Breast epithelium (tissue), 4 donors: ENCODE measurements around the gene HMGXB3. TPM values are rescaled to one million over a fixed set of nuclear protein-coding genes. Genes with fewer than 3 reads are reported as not detected.

Experiments
- DNase-seq, 2 donors: peaks; one replicate each; pipeline ENCODE4 v3.0.0-alpha.2; 2019; ENCODE audit warnings: low spot score in 2 of 2
- H3K27ac ChIP-seq, 2 donors: fragments of 200-600 bp; sonication (generic) in 1 of 2; one replicate each; pipeline ENCODE4 v1.5.1; 2016 to 2019; ENCODE audit warnings: mild to moderate bottlenecking in 1 of 2
- H3K27me3 ChIP-seq, 2 donors: fragments of 200-600 bp; sonication (generic) in 1 of 2; one replicate each; pipeline versions ENCODE4 v1.5.1 to v1.6.0; 2017 to 2019; ENCODE audit warnings: control low read depth in 1 of 2, mild to moderate bottlenecking in 1 of 2
- H3K36me3 ChIP-seq: fragments of 200-600 bp; one replicate; pipeline ENCODE4 v1.5.1; 2019
- H3K4me1 ChIP-seq, 2 donors: fragments of 200-600 bp; sonication (generic); one replicate each; pipeline ENCODE4 v1.5.1; 2016 to 2019; ENCODE audit warnings: control low read depth in 1 of 2
- H3K4me3 ChIP-seq, 3 donors: fragments of 200-600 bp; sonication (generic); 1 replicate in 2 of 3; 2 replicates in 1 of 3; pipeline ENCODE4 v1.5.1; 2016 to 2019; ENCODE audit warnings: mild to moderate bottlenecking in 3 of 3, moderate library complexity in 2 of 3
- H3K9me3 ChIP-seq, 2 donors: fragments of 200-600 bp; sonication (generic) in 1 of 2; one replicate each; pipeline ENCODE4 v1.5.1; 2016 to 2019; ENCODE audit warnings: control low read depth in 1 of 2
- CTCF ChIP-seq, 3 donors: fragments of 450-650 bp; IDR thresholded peaks; one replicate each; pipeline ENCODE4 v1.5.1; 2016 to 2017; ENCODE audit warnings: antibody characterized with exemption in 3 of 3, mild to moderate bottlenecking in 3 of 3, moderate library complexity in 3 of 3
- POLR2A ChIP-seq: fragments of 450-650 bp; IDR thresholded peaks from one replicate; pipeline ENCODE4 v1.6.1; 2016; ENCODE audit warnings: antibody characterized with exemption, mild to moderate bottlenecking, moderate library complexity
- POLR2AphosphoS5 ChIP-seq, 3 donors: sonication (generic); formaldehyde crosslinking; IDR thresholded peaks; one replicate each; pipeline ENCODE4 v1.6.1; 2017; ENCODE audit warnings: antibody characterized with exemption in 3 of 3
- intact Hi-C: fragments of 100-400 bp; cut with DNase I; formaldehyde crosslinking; loops from one replicate; pipeline ENCODE4 v1.15.1; 2023; ENCODE audit warnings: low total_unique reads
- total RNA-seq, 3 donors: library from RNA; depleted of rRNA; stranded (reverse); fragments of >200 nt; gene quantifications; one replicate each; pipeline ENCODE4 v1.1.0, GENCODE V29; 2016

The HMGXB3 gene
- total RNA-seq, 3 donors from 2014 or later: 35.2 to 80.9 (median 57.7) TPM

GRCh38 chr5:150033334-150033733 lies 32.8 kb downstream of the HMGXB3 start:
- Histone ChIP-seq H3K27ac (no peak overlapping the region), H3K4me1 (no peaks in the 10 kb centered on the region), H3K9me3 (no peaks in the 10 kb centered on the region), H3K36me3 (peaks cover 16% of the 10 kb centered on the region), H3K27me3 (no peaks in the 10 kb centered on the region), H3K4me3 (no peak overlapping the region)
- TF ChIP-seq POLR2A: no peak
- TF ChIP-seq CTCF (IDR thresholded peaks at IDR 0.05): no peak
- TF ChIP-seq POLR2AphosphoS5 (IDR thresholded peaks at IDR 0.05): no peak
- intact Hi-C loops: no loop called here
- DNase-seq: no peak

GRCh38 chr5:150034662-150035061 lies 34.1 kb downstream of the HMGXB3 start:
- peaks cover 16% of the 10 kb centered on the region for H3K36me3 ChIP-seq
- H3K9me3 ChIP-seq: no peaks in the 10 kb centered on the region
- no peak overlapping the region for H3K27ac ChIP-seq
- no peaks in the 10 kb centered on the region for H3K27me3 ChIP-seq
- no peak overlapping the region for H3K4me3 ChIP-seq
- H3K4me1 ChIP-seq: no peaks in the 10 kb centered on the region
- no peak for DNase-seq
- intact Hi-C loops: no loop called here
- no peak for TF ChIP-seq POLR2A
- TF ChIP-seq CTCF (IDR thresholded peaks at IDR 0.05): no peak
- no peak for TF ChIP-seq POLR2AphosphoS5 (IDR thresholded peaks at IDR 0.05)

GRCh38 chr5:150035139-150035895 lies 34.8 kb downstream of the HMGXB3 start:
- H3K27ac ChIP-seq: peak overlapping the region in 1 of 2 donors; percentile 2
- no peak for TF ChIP-seq CTCF (IDR thresholded peaks at IDR 0.05)
- peaks cover 16% of the 10 kb centered on the region for H3K36me3 ChIP-seq
- no peaks in the 10 kb centered on the region for H3K9me3 ChIP-seq
- H3K4me1 ChIP-seq: no peaks in the 10 kb centered on the region
- no peak for DNase-seq
- no peaks in the 10 kb centered on the region for H3K27me3 ChIP-seq
- intact Hi-C loops: no loop called here
- no peak overlapping the region for H3K4me3 ChIP-seq

GRCh38 chr5:150036513-150036912 lies 36.0 kb downstream of the HMGXB3 start:
- no peak for TF ChIP-seq POLR2A
- TF ChIP-seq POLR2AphosphoS5 (IDR thresholded peaks at IDR 0.05): no peak
- TF ChIP-seq CTCF (IDR thresholded peaks at IDR 0.05): no peak
- Histone ChIP-seq H3K27me3 (no peaks in the 10 kb centered on the region), H3K36me3 (peaks cover 16% of the 10 kb centered on the region), H3K9me3 (no peaks in the 10 kb centered on the region), H3K27ac (peak overlapping the region in 1 of 2 donors; percentile 31), H3K4me1 (no peaks in the 10 kb centered on the region), H3K4me3 (no peak overlapping the region)
- intact Hi-C loops: no loop called here
- no peak for DNase-seq

- no peaks in the 10 kb centered on the region for H3K27me3 ChIP-seq
- intact Hi-C loops: no loop called here
- DNase-seq: no peak
- no peaks in the 10 kb centered on the region for H3K9me3 ChIP-seq
- TF ChIP-seq CTCF (IDR thresholded peaks at IDR 0.05): no peak
- TF ChIP-seq POLR2A: no peak
- no peak for TF ChIP-seq POLR2AphosphoS5 (IDR thresholded peaks at IDR 0.05)
- no peak overlapping the region for H3K4me3 ChIP-seq
- no peak overlapping the region for H3K27ac ChIP-seq
- peaks cover 5% of the 10 kb centered on the region for H3K36me3 ChIP-seq
- no peaks in the 10 kb centered on the region for H3K4me1 ChIP-seq
Measured at GRCh38 chr5:150038547-150038946, 38.0 kb downstream of the HMGXB3 start.
